ENCODE data around the gene SCUBE1.

SCUBE1 gene

GRCh38 chr22:43211941-43212433, 131.2 kb downstream of the SCUBE1 start:
- no peak overlapping the region for H3K4me3 ChIP-seq (ENCODE audit: low read depth, low read length)
- no peak for TF ChIP-seq CTCF (IDR thresholded peaks at IDR 0.05; ENCODE audit: insufficient read depth, low read depth, low read length, missing control alignments)

GRCh38 chr22:43210631-43211515, 132.3 kb downstream of the SCUBE1 start:
- no peak for DNase-seq (ENCODE audit: low read depth)
- H3K4me3 ChIP-seq (ENCODE audit: low read depth, low read length): no peak overlapping the region
- no peak for TF ChIP-seq CTCF (IDR thresholded peaks at IDR 0.05; ENCODE audit: insufficient read depth, low read depth, low read length, missing control alignments)

More at GRCh38 chr22:43211941-43212433, 131.2 kb downstream of the SCUBE1 start:
- DNase-seq (ENCODE audit: low read depth): no peak

- no peak for DNase-seq (ENCODE audit: low read depth)
- TF ChIP-seq CTCF (IDR thresholded peaks at IDR 0.05; ENCODE audit: insufficient read depth, low read depth, low read length, missing control alignments): no peak
- H3K4me3 ChIP-seq (ENCODE audit: low read depth, low read length): no peak overlapping the region
Measured at GRCh38 chr22:43209971-43210370, 133.2 kb downstream of the SCUBE1 start.

GRCh38 chr22:43209523-43209890, 133.7 kb downstream of the SCUBE1 start:
- H3K4me3 ChIP-seq (ENCODE audit: low read depth, low read length): no peak overlapping the region
- DNase-seq (ENCODE audit: low read depth): no peak
- no peak for TF ChIP-seq CTCF (IDR thresholded peaks at IDR 0.05; ENCODE audit: insufficient read depth, low read depth, low read length, missing control alignments)

GRCh38 chr22:43208703-43209522, 134.3 kb downstream of the SCUBE1 start:
- TF ChIP-seq CTCF (IDR thresholded peaks at IDR 0.05; ENCODE audit: insufficient read depth, low read depth, low read length, missing control alignments): no peak
- DNase-seq (ENCODE audit: low read depth): no peak
- no peak overlapping the region for H3K4me3 ChIP-seq (ENCODE audit: low read depth, low read length)

- TF ChIP-seq CTCF (IDR thresholded peaks at IDR 0.05; ENCODE audit: insufficient read depth, low read depth, low read length, missing control alignments): no peak
- no peak overlapping the region for H3K4me3 ChIP-seq (ENCODE audit: low read depth, low read length)
- DNase-seq (ENCODE audit: low read depth): no peak
Measured at GRCh38 chr22:43207849-43208702, 135.1 kb downstream of the SCUBE1 start.
